ENCODE measurements around the gene RAB4A.

Gene RAB4A

GRCh38 chr1:229227298-229227919, 43.5 kb upstream of the RAB4A start:
- DNase-seq (ENCODE audit: low read depth) = no peak
- peak; percentile 80 for TF ChIP-seq CTCF (IDR thresholded peaks at IDR 0.05; ENCODE audit: low read depth, low read length, missing control alignments)

DNA sequence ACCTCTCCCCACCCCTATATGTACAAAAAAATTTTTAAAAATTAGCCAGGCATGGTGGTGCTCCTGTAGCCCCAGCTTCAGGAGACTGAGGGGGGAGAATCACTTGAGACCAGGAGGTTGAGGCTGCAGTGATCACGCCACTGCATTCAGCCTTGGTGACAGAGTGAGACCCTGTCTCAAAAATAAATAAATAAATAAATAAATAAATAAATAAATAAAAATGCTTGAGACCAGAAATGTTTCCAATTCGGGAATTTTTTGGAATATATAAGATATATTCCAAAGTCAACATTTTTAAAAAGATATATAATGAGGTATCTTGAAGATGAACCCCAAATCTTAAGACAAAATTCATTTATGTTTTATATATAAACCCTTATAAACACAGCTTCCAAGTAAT, 42.4 kb upstream of the RAB4A start:
- no peak overlapping the region for H3K4me3 ChIP-seq (ENCODE audit: low read depth, low read length)
- TF ChIP-seq CTCF (IDR thresholded peaks at IDR 0.05; ENCODE audit: low read depth, low read length, missing control alignments) = no peak
- DNase-seq (ENCODE audit: low read depth) = no peak

More at GRCh38 chr1:229227298-229227919, 43.5 kb upstream of the RAB4A start:
- H3K4me3 ChIP-seq (ENCODE audit: low read depth, low read length) = no peak overlapping the region

DNA sequence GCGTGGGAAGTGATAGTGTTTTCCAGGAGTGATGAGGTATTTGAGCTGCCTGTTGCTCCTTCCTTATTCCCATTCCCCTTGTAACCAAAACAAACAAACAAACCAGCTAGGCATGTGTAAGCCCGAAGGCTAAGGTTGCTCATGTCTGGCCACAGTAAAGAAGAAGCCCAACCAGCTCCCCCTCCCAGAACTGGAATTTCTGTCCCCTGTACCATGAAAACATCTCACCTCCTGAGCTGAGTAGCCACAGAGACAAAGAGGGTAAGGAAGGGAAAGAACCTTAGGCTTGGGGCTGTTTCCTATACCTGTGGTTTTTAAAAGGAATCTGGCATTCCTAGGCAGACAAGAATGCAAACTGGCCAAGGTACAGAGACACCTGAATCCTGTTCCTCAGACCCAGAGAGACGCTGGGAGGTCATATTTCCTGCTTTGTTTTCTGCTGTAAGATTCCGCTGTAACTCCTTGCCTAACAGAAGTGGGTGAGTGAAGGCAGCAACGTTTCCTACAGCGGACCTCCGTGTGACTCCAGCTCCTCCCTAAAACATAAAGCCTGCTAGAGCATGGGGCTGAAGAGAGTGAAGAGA, 41.7 kb upstream of the RAB4A start:
- TF ChIP-seq CTCF (IDR thresholded peaks at IDR 0.05; ENCODE audit: low read depth, low read length, missing control alignments) = no peak
- DNase-seq (ENCODE audit: low read depth) = no peak
- no peak overlapping the region for H3K4me3 ChIP-seq (ENCODE audit: low read depth, low read length)

DNA sequence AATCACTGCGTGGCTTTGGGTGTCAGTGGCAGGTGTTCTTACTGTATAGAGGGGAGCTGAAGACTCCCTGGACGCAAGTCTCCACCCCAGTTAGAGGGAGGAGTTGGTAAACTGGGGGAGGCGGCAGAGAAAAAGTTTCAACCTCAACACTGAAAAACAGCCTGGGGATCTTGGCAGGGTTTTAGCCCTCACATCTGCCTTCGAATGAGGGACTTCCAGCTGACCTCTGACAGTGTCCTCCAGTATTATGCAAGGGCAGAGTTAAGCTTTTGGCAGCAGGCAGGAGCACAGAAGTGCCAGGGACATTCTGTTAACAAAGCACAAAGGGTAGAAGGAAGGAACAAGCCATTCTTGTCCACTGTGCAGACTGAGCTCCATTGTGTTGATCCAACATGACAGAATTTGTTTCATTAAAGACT, 41.2 kb upstream of the RAB4A start:
- no peak overlapping the region for H3K4me3 ChIP-seq (ENCODE audit: low read depth, low read length)
- DNase-seq (ENCODE audit: low read depth) = no peak
- no peak for TF ChIP-seq CTCF (IDR thresholded peaks at IDR 0.05; ENCODE audit: low read depth, low read length, missing control alignments)

GRCh38 chr1:229230140-229230892, 40.6 kb upstream of the RAB4A start:
- no peak for DNase-seq (ENCODE audit: low read depth)
- no peak overlapping the region for H3K4me3 ChIP-seq (ENCODE audit: low read depth, low read length)
- TF ChIP-seq CTCF (IDR thresholded peaks at IDR 0.05; ENCODE audit: low read depth, low read length, missing control alignments) = no peak

DNA sequence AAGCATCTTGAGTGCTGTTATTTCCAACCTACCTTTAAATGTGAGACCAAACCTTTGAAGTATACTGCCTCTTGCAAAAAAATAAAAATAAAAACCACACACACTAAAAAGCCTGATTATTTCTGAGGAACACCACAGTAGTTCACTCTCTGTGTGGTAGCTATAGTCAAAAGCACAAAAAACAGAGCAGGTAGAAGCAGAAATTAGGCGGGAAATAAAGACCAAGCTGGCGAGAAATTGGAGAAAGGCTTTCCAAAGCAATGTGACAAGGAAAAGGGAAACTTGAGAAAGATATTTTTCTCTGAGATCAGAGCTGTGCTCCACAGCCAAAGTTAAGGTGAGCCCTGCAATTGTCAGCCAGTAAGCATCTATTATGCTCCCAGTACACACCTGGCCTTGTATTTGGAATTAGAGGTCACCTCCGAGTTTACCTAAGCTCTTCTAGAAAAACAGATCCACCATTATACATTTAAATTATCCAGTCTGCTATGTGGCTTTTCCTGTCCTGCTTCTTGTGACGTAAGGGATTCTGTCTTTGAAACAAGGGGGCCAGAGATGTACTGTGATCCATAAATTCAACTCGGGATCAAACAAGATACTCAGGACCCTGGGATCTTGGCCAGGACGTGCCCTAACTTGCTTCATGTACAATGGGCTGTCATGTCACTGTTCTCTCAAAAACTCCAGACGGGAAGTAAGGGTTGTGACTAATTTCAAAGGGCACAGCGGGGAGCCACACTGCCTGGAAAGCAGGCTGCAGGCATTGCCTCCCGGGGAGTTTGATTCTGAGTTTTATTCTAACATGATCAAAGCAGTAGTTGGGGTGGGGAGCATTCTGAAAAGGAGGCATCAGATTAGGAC, 39.8 kb upstream of the RAB4A start:
- no peak for TF ChIP-seq CTCF (IDR thresholded peaks at IDR 0.05; ENCODE audit: low read depth, low read length, missing control alignments)
- no peak overlapping the region for H3K4me3 ChIP-seq (ENCODE audit: low read depth, low read length)

More for the DNA sequence above, 39.8 kb upstream of the RAB4A start:
- no peak for DNase-seq (ENCODE audit: low read depth)

All from GM12864 (cell line).